Measurements from ENCODE around the gene GRK2.

DNA sequence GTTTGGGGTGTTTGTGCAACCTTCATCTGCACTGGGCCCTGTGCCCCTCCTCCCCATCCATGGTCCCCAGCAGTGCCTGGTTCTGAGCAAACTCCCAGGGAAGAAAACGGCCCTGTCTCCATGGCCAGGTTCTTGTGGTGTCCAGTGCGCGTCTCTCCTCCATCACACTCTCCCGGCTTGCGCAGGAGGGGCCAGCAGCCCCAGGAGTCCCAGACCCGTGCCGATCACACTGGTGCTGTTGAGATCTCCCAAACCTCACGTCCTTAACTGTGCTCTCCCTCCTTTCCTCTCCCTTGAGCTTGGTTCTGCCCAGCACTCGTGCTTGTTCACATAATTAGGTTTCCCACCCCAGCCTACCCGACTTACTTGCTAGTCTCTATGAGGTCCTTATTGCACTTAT is 10.9 kb upstream of the GRK2 start:
- TF ChIP-seq, protein P1, sequence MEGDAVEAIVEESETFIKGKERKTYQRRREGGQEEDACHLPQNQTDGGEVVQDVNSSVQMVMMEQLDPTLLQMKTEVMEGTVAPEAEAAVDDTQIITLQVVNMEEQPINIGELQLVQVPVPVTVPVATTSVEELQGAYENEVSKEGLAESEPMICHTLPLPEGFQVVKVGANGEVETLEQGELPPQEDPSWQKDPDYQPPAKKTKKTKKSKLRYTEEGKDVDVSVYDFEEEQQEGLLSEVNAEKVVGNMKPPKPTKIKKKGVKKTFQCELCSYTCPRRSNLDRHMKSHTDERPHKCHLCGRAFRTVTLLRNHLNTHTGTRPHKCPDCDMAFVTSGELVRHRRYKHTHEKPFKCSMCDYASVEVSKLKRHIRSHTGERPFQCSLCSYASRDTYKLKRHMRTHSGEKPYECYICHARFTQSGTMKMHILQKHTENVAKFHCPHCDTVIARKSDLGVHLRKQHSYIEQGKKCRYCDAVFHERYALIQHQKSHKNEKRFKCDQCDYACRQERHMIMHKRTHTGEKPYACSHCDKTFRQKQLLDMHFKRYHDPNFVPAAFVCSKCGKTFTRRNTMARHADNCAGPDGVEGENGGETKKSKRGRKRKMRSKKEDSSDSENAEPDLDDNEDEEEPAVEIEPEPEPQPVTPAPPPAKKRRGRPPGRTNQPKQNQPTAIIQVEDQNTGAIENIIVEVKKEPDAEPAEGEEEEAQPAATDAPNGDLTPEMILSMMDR (IDR thresholded peaks at IDR 0.05; ENCODE audit: low read depth, low read length), result no peak
- no peak for TF ChIP-seq EZH2phosphoT487 (IDR thresholded peaks at IDR 0.05; ENCODE audit: low read depth)
